ENCODE data around the gene ING1. TPM values are rescaled to one million over a fixed set of nuclear protein-coding genes. Genes with fewer than 3 reads are reported as not detected.

Gene ING1
- polyA plus RNA-seq (6.4 to 8.9 TPM (median 7.2 TPM) in 3 replicates), polyA minus RNA-seq (3.0 to 3.4 TPM (median 3.2 TPM) in 3 replicates)
- 4.4 TPM for polyA plus RNA-seq (2011; ENCODE audit: low read depth)
- 2.5 and 6.1 TPM in 2 replicates for polyA plus RNA-seq (2011; cell fraction: cytosol; rRNA removed)
- 5.3 and 5.8 TPM in 2 replicates for polyA plus RNA-seq (2011; cell fraction: nucleus; rRNA removed)
- 6.9 and 8.5 TPM in 2 replicates for polyA plus RNA-seq (2012; ENCODE audit: low replicate concordance)
- 16.1 TPM for polyA minus RNA-seq (2011; cell fraction: cytosol; rRNA and poly(A)+ RNA removed)
- polyA minus RNA-seq (2011; cell fraction: nucleus; rRNA and poly(A)+ RNA removed), result 3.8 and 4.3 TPM in 2 replicates

- dilution Hi-C loops (cut with MboI; ENCODE audit: extremely low pct_ligation_motif_present, low sequenced_read_pairs), result no loop called here
- H3K4me2 ChIP-seq (ENCODE audit: control insufficient read depth, extremely low read depth, insufficient read depth, low read depth, low read length), result peak within 1 kb of the TSS; percentile 97
- FAIRE-seq (no peak), DNase-seq (ENCODE audit: low read depth, low spot score) (no peak)
- H3K79me2 ChIP-seq (ENCODE audit: control insufficient read depth, insufficient read depth, low read length), result peaks cover 34% of the 10 kb centered on the region
- H3K27me3 ChIP-seq (ENCODE audit: control insufficient read depth, extremely low read depth, insufficient read depth, low read length), result no peaks in the 10 kb centered on the region
- H3K9ac ChIP-seq (ENCODE audit: control insufficient read depth, extremely low read depth, insufficient read depth, low read length), result peak within 1 kb of the TSS; percentile 96
- H3K9me1 ChIP-seq (ENCODE audit: control insufficient read depth, extremely low read depth, insufficient read depth, low read length), result no peaks in the 10 kb centered on the region
- H3K27ac ChIP-seq (ENCODE audit: control insufficient read depth, insufficient read depth, low read length), result peak within 1 kb of the TSS; percentile 96
- H3K4me3 ChIP-seq (ENCODE audit: control insufficient read depth in 2 of 3, extremely low read depth in 1 of 3, insufficient read depth in 2 of 3, low read depth in 1 of 3, low read length in 3 of 3), result peak within 1 kb of the TSS; percentile 88 to 99 (median 96)
- H3K4me1 ChIP-seq (ENCODE audit: control insufficient read depth, extremely low read depth, insufficient read depth, low read length), result peaks cover 7% of the 10 kb centered on the region
- TF ChIP-seq CTCF (optimal IDR thresholded peaks at IDR 0.05 in 1 of 3, IDR thresholded peaks at IDR 0.05 in 1 of 3, conservative IDR thresholded peaks at IDR 0.05 in 1 of 3; ENCODE audit: extremely low read depth in 1 of 3, insufficient read depth in 2 of 3, low read length in 3 of 3) (no peak), EZH2 (IDR thresholded peaks at IDR 0.05; ENCODE audit: low read length) (no peak)
- peak within 1 kb of the TSS; percentile 85 for H2AFZ ChIP-seq (ENCODE audit: control insufficient read depth, low read length)
- H4K20me1 ChIP-seq (ENCODE audit: control insufficient read depth, extremely low read depth, insufficient read depth, low read length), result no peaks in the 10 kb centered on the region
- H3K9me3 ChIP-seq (ENCODE audit: control insufficient read depth, low read depth, low read length), result no peaks in the 10 kb centered on the region
- H3K36me3 ChIP-seq (ENCODE audit: control insufficient read depth in 2 of 2, extremely low read depth in 1 of 2, insufficient read depth in 2 of 2, low read length in 2 of 2), result no peaks in the 10 kb centered on the region
Observed at GRCh38 chr13:110713642-110713952, at the start of gene ING1. ING1 (plus strand) TSS chr13:110713700; CDS start chr13:110714150, 450 bp downstream.

GRCh38 chr13:110664041-110664440 is 49.5 kb upstream of the ING1 start:
- Histone ChIP-seq H3K4me3 (ENCODE audit: control insufficient read depth in 2 of 3, extremely low read depth in 1 of 3, insufficient read depth in 2 of 3, low read depth in 1 of 3, low read length in 3 of 3) (no peak overlapping the region), H4K20me1 (ENCODE audit: control insufficient read depth, extremely low read depth, insufficient read depth, low read length) (no peaks in the 10 kb centered on the region), H3K79me2 (ENCODE audit: control insufficient read depth, insufficient read depth, low read length) (no peaks in the 10 kb centered on the region), H3K4me2 (ENCODE audit: control insufficient read depth, extremely low read depth, insufficient read depth, low read depth, low read length) (no peak overlapping the region), H3K9me1 (ENCODE audit: control insufficient read depth, extremely low read depth, insufficient read depth, low read length) (no peaks in the 10 kb centered on the region), H3K27ac (ENCODE audit: control insufficient read depth, insufficient read depth, low read length) (no peak overlapping the region), H3K36me3 (ENCODE audit: control insufficient read depth in 2 of 2, extremely low read depth in 1 of 2, insufficient read depth in 2 of 2, low read length in 2 of 2) (peaks cover 24 to 33% of the 10 kb centered on the region in 2 experiments), H3K27me3 (ENCODE audit: control insufficient read depth, extremely low read depth, insufficient read depth, low read length) (no peaks in the 10 kb centered on the region), H2AFZ (ENCODE audit: control insufficient read depth, low read length) (no peak overlapping the region), H3K4me1 (ENCODE audit: control insufficient read depth, extremely low read depth, insufficient read depth, low read length) (no peaks in the 10 kb centered on the region), H3K9me3 (ENCODE audit: control insufficient read depth, low read depth, low read length) (no peaks in the 10 kb centered on the region), H3K9ac (ENCODE audit: control insufficient read depth, extremely low read depth, insufficient read depth, low read length) (no peak overlapping the region)
- dilution Hi-C loops (cut with MboI; ENCODE audit: extremely low pct_ligation_motif_present, low sequenced_read_pairs), result no loop called here
- no peak for DNase-seq (ENCODE audit: low read depth, low spot score)
- TF ChIP-seq CTCF (optimal IDR thresholded peaks at IDR 0.05 in 1 of 3, IDR thresholded peaks at IDR 0.05 in 1 of 3, conservative IDR thresholded peaks at IDR 0.05 in 1 of 3; ENCODE audit: extremely low read depth in 1 of 3, insufficient read depth in 2 of 3, low read length in 3 of 3) (no peak), EZH2 (IDR thresholded peaks at IDR 0.05; ENCODE audit: low read length) (no peak)
- FAIRE-seq, result no peak

Data from keratinocyte (primary cell).